ENCODE data around the gene DHRS3. TPM values are rescaled to one million over a fixed set of nuclear protein-coding genes. Genes with fewer than 3 reads are reported as not detected.

DHRS3 gene
- total RNA-seq, 6 experiments from 2014 or later, result 6.0 to 29.1 (median 27.1) TPM

DNA sequence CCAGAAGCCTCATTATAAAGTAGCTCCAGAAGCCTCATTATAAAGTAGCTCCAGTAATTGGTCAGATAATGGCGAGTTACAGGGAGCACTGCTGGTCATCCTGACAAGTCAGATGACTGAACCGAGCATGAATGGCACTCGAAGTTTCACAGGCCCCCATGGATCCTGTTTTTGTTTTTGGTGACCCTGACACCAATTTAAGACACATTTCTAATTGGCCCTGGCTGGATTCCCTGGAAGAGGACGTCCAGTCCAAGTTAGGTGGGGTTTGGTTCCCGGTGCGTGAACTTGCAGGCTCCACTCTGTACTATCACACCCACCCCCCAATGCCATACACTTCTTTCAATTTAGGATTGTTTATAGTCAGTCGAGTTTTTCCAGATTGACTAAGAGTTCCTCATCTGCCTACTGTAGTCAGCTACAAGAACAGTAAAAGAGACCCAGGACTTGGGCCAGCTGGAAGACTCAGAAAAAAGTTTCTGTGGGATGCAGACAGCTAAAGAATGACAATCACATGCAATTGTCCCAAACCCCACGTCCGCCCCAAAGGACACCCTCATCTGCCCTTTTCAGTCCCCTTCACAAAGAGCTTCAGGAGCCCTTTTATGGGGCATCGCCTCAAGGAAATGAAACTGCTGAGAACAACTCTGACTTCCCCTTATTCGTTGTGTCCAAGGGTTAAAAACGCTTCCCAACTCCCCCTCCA lies 2.7 kb downstream of the DHRS3 start:
- Mint-ChIP-seq H3K9me3 (no peaks in the 10 kb centered on the region), H3K27me3 (ENCODE audit: insufficient read depth) (peaks cover 12% of the 10 kb centered on the region), H3K4me3 (peak overlapping the region; percentile 93), H3K36me3 (ENCODE audit: low read depth) (peaks cover 2% of the 10 kb centered on the region; the same call in 1 of the 2 replicates), H3K4me1 (ENCODE audit: low read depth) (peaks cover 71% of the 10 kb centered on the region), H3K27ac (peak overlapping the region; percentile 83)
- TF ChIP-seq, protein P1, sequence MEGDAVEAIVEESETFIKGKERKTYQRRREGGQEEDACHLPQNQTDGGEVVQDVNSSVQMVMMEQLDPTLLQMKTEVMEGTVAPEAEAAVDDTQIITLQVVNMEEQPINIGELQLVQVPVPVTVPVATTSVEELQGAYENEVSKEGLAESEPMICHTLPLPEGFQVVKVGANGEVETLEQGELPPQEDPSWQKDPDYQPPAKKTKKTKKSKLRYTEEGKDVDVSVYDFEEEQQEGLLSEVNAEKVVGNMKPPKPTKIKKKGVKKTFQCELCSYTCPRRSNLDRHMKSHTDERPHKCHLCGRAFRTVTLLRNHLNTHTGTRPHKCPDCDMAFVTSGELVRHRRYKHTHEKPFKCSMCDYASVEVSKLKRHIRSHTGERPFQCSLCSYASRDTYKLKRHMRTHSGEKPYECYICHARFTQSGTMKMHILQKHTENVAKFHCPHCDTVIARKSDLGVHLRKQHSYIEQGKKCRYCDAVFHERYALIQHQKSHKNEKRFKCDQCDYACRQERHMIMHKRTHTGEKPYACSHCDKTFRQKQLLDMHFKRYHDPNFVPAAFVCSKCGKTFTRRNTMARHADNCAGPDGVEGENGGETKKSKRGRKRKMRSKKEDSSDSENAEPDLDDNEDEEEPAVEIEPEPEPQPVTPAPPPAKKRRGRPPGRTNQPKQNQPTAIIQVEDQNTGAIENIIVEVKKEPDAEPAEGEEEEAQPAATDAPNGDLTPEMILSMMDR (IDR thresholded peaks at IDR 0.05), result no peak
- peak; percentile 34 for DNase-seq

- DNase-seq, result no peak
- Mint-ChIP-seq H3K27me3 (ENCODE audit: insufficient read depth) (peaks cover 12% of the 10 kb centered on the region), H3K27ac (peak overlapping the region; percentile 83), H3K4me3 (peak overlapping the region; percentile 93; the same call in 1 of the 2 replicates), H3K4me1 (ENCODE audit: low read depth) (peaks cover 68% of the 10 kb centered on the region), H3K9me3 (no peaks in the 10 kb centered on the region), H3K36me3 (ENCODE audit: low read depth) (peaks cover 3% of the 10 kb centered on the region; the same call in 1 of the 2 replicates)
- TF ChIP-seq, protein P1 (IDR thresholded peaks at IDR 0.05), result no peak
These were observed 3.4 kb downstream of the DHRS3 start for GRCh38 chr1:12614402-12615158.

- no peak for DNase-seq
- Mint-ChIP-seq H3K27ac (no peak overlapping the region), H3K9me3 (no peaks in the 10 kb centered on the region), H3K27me3 (ENCODE audit: insufficient read depth) (peaks cover 12% of the 10 kb centered on the region), H3K4me3 (no peak overlapping the region), H3K36me3 (ENCODE audit: low read depth) (peaks cover 3% of the 10 kb centered on the region; the same call in 1 of the 2 replicates), H3K4me1 (ENCODE audit: low read depth) (peaks cover 65% of the 10 kb centered on the region)
- TF ChIP-seq, protein P1 (IDR thresholded peaks at IDR 0.05), result no peak
These were observed 4.8 kb downstream of the DHRS3 start for GRCh38 chr1:12613180-12613579.

DNA sequence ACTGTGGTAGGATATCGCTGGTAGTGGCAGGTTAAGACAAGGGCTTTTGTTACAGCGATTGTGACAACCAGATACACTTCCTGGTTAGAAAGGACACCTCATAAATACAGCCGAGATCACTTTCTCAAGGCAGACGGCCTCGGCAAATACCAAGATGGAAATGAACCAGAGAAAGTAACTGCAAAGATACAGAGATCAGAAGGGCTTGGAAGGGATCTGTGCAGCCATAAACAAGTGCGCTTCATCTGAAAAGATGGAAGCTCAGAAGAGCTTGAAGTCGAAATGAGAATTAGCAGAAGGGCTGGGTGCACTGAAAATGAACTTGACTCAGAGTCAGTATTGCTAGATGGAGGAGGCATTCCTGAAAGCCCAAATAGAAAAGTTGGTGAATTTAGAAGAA lies 7.1 kb downstream of the DHRS3 start:
- H3K36me3 Mint-ChIP-seq (ENCODE audit: low read depth), result peaks cover 9% of the 10 kb centered on the region
- peak overlapping the region; percentile 25 for H3K4me3 Mint-ChIP-seq
- peaks cover 5% of the 10 kb centered on the region for H3K9me3 Mint-ChIP-seq
- DNase-seq, result no peak
- TF ChIP-seq, protein P1 (IDR thresholded peaks at IDR 0.05), result no peak
- H3K4me1 Mint-ChIP-seq (ENCODE audit: low read depth), result peaks cover 46% of the 10 kb centered on the region
- peak overlapping the region; percentile 47 for H3K27ac Mint-ChIP-seq
- peaks cover 8% of the 10 kb centered on the region; the same call in 1 of the 2 replicates for H3K27me3 Mint-ChIP-seq (ENCODE audit: insufficient read depth)

- peaks cover 9% of the 10 kb centered on the region for H3K36me3 Mint-ChIP-seq (ENCODE audit: low read depth)
- DNase-seq, result peak; percentile 52
- H3K27ac Mint-ChIP-seq, result peak overlapping the region; percentile 47
- TF ChIP-seq, protein P1 (IDR thresholded peaks at IDR 0.05), result no peak
- H3K4me3 Mint-ChIP-seq, result peak overlapping the region; percentile 25
- peaks cover 5% of the 10 kb centered on the region for H3K9me3 Mint-ChIP-seq
- H3K27me3 Mint-ChIP-seq (ENCODE audit: insufficient read depth), result peaks cover 8% of the 10 kb centered on the region; the same call in 1 of the 2 replicates
- H3K4me1 Mint-ChIP-seq (ENCODE audit: low read depth), result peaks cover 41% of the 10 kb centered on the region
These were observed 7.6 kb downstream of the DHRS3 start for GRCh38 chr1:12610305-12610935.
